DOHH2 (cell line): Measurements from ENCODE around the gene PCDHGA7.

Experiments used
- H3F3A ChIP-seq: fragments of 200-600 bp; sonication (generic), shearing (Covaris generic); 2 replicates; pipeline ENCODE4 v1.6.0; 2016; ENCODE audit warnings: antibody characterized with exemption, mild to moderate bottlenecking; ENCODE audit not compliant: control insufficient read depth, insufficient read depth
- H3K27ac ChIP-seq: fragments of 200-600 bp; sonication (generic); 2 replicates; pipeline ENCODE4 v1.5.1; 2014; ENCODE audit warnings: low read depth, mild to moderate bottlenecking, low read length, moderate library complexity
- H3K27me3 ChIP-seq: fragments of 200-600 bp; sonication (generic); 2 replicates; pipeline ENCODE4 v1.6.1; 2014; ENCODE audit warnings: mild to moderate bottlenecking, low read length, mixed read lengths; ENCODE audit not compliant: control insufficient read depth
- H3K36me3 ChIP-seq: fragments of 200-600 bp; sonication (generic); 2 replicates; pipeline ENCODE4 v1.6.1; 2014; ENCODE audit warnings: mild to moderate bottlenecking, low read length, moderate library complexity, mixed read lengths; ENCODE audit not compliant: control insufficient read depth
- H3K4me1 ChIP-seq: fragments of 200-600 bp; sonication (generic); 2 replicates; pipeline ENCODE4 v1.6.1; 2014; ENCODE audit warnings: mild to moderate bottlenecking, low read length, mixed read lengths; ENCODE audit not compliant: control insufficient read depth
- H3K4me2 ChIP-seq: fragments of 200-600 bp; sonication (generic); 2 replicates; pipeline ENCODE4 v1.6.0; 2014; ENCODE audit warnings: mild to moderate bottlenecking, low read length, moderate library complexity
- H3K4me3 ChIP-seq: fragments of 200-600 bp; sonication (generic); 2 replicates; pipeline ENCODE4 v1.5.1; 2014; ENCODE audit warnings: mild to moderate bottlenecking, low read length, mixed read lengths
- H3K79me2 ChIP-seq: fragments of 200-600 bp; sonication (generic); 2 replicates; pipeline ENCODE4 v1.6.1; 2014; ENCODE audit warnings: mild to moderate bottlenecking, low read length, mixed read lengths; ENCODE audit not compliant: control insufficient read depth
- H3K9me2 ChIP-seq: fragments of 200-600 bp; sonication (generic); replicated peaks from 2 replicates; pipeline ENCODE4 v1.6.1; 2014; ENCODE audit warnings: mild to moderate bottlenecking, low read length, mixed read lengths; ENCODE audit not compliant: control insufficient read depth
- H3K9me3 ChIP-seq: fragments of 200-600 bp; sonication (generic); 2 replicates; pipeline ENCODE4 v1.6.1; 2014; ENCODE audit warnings: antibody characterized with exemption, low read length, mixed read lengths; ENCODE audit not compliant: control insufficient read depth, insufficient read depth
- H4K20me1 ChIP-seq: fragments of 200-600 bp; sonication (generic); 2 replicates; pipeline ENCODE4 v1.6.0; 2014; ENCODE audit warnings: low read depth, mild to moderate bottlenecking, antibody characterized with exemption, low read length, moderate library complexity; ENCODE audit not compliant: control insufficient read depth, insufficient read depth
- EZH2phosphoT487 ChIP-seq: fragments of 200-600 bp; sonication (generic); IDR thresholded peaks from 2 replicates; pipeline ENCODE4 v1.6.1; 2017; ENCODE audit warnings: borderline replicate concordance, mild to moderate bottlenecking, antibody characterized with exemption, low read length, moderate library complexity, mixed read lengths
- TF ChIP-seq, protein P1 (sequence below): fragments of 200-600 bp; sonication (generic); IDR thresholded peaks from one replicate; pipeline ENCODE4 v1.5.1; 2014; ENCODE audit warnings: antibody characterized with exemption, mild to moderate bottlenecking, low read depth, low read length; ENCODE audit not compliant: poor library complexity, severe bottlenecking

The PCDHGA7 gene

DNA sequence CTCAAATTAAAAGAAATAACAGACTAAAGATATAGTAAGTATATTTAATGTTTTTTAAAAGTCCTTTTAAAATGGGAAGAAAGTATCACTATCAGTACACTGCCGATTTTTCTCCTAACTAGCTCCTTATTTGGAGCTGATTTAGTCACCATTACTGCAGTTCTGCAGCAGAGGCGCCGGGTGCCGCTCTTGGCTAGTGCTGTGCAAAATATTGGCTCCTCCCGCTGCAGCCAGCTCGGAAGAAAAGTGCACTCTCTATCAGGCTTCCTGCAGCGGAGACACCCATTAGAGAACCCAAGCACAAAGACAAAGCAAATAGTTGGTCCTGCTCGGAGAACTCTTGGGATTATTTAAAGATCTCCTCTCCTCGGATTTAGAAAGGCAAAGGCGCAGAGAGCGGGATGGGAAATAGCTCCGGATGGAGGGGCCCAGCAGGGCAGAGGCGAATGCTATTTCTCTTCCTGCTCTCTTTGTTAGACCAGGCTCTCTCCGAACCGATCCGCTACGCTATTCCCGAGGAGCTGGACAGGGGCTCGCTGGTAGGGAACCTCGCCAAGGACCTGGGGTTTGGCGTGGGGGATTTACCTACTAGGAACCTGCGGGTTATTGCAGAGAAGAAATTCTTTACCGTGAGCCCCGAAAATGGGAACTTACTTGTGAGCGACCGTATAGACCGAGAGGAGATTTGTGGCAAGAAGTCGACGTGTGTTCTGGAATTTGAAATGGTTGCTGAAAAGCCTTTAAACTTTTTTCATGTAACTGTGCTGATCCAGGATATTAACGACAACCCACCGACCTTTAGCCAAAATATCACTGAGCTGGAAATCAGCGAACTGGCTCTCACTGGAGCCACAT lies 12.3 kb upstream of the PCDHGA7 start, which contains the start of gene PCDHGB3:
Gene PCDHGB3, plus strand, starts transcription at position 249 of the 855 bp plus-strand sequence. Its CDS starts 153 bp downstream, at position 402.
- Histone ChIP-seq H3K79me2 (peaks cover 37% of the 10 kb centered on the region), H3K36me3 (peaks cover 64% of the 10 kb centered on the region), H3K9me2 (no peaks in the 10 kb centered on the region), H3K4me2 (peak within 1 kb of the TSS; percentile 64), H3F3A (0 out of 2 replicates have a peak, but pooled peaks cover 3% of the 10 kb centered on the region), H3K4me3 (peak within 1 kb of the TSS; percentile 73), H3K4me1 (peaks cover 17% of the 10 kb centered on the region), H3K27me3 (no peaks in the 10 kb centered on the region), H3K27ac (no peak within 1 kb of the TSS; the same call in 1 of the 2 replicates), H4K20me1 (no peaks in the 10 kb centered on the region), H3K9me3 (peaks cover 59% of the 10 kb centered on the region)
- TF ChIP-seq, protein P1, sequence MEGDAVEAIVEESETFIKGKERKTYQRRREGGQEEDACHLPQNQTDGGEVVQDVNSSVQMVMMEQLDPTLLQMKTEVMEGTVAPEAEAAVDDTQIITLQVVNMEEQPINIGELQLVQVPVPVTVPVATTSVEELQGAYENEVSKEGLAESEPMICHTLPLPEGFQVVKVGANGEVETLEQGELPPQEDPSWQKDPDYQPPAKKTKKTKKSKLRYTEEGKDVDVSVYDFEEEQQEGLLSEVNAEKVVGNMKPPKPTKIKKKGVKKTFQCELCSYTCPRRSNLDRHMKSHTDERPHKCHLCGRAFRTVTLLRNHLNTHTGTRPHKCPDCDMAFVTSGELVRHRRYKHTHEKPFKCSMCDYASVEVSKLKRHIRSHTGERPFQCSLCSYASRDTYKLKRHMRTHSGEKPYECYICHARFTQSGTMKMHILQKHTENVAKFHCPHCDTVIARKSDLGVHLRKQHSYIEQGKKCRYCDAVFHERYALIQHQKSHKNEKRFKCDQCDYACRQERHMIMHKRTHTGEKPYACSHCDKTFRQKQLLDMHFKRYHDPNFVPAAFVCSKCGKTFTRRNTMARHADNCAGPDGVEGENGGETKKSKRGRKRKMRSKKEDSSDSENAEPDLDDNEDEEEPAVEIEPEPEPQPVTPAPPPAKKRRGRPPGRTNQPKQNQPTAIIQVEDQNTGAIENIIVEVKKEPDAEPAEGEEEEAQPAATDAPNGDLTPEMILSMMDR, result peak; percentile 72
- TF ChIP-seq EZH2phosphoT487, result no peak

DNA sequence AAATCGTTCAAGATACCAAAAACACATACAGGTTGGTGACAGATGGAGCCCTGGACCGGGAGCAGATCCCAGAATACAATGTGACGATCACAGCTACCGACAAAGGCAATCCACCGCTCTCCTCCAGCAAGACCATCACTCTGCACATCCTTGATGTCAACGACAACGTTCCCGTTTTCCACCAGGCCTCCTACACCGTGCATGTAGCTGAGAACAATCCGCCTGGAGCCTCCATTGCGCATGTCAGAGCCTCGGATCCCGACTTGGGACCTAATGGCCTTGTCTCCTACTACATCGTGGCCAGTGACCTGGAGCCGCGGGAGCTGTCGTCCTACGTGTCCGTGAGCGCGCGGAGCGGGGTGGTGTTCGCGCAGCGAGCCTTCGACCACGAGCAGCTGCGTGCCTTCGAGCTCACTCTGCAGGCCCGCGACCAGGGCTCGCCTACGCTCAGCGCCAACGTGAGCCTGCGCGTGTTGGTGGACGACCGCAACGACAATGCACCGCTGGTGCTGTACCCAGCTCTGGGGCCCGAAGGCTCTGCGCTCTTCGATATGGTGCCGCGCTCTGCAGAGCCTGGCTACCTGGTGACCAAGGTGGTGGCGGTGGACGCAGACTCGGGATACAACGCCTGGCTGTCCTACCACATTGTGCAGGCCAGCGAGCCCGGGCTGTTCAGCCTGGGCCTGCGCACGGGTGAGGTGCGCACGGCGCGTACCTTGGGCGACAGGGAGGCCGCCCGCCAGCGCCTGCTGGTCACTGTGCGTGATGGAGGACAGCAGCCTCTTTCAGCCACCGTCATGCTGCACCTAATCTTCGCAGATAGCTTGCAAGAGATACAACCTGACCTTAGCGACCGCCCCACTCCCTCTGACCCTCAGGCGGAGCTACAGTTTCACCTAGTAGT lies 10.7 kb upstream of the PCDHGA7 start:
- Histone ChIP-seq H3K27me3 (no peaks in the 10 kb centered on the region), H3F3A (0 out of 2 replicates have a peak, but pooled peaks cover 3% of the 10 kb centered on the region), H3K9me2 (no peaks in the 10 kb centered on the region), H3K4me3 (no peak overlapping the region), H4K20me1 (no peaks in the 10 kb centered on the region), H3K4me1 (peaks cover 17% of the 10 kb centered on the region), H3K4me2 (no peak overlapping the region), H3K79me2 (peaks cover 31% of the 10 kb centered on the region), H3K27ac (no peak overlapping the region), H3K9me3 (peaks cover 55% of the 10 kb centered on the region), H3K36me3 (peaks cover 53% of the 10 kb centered on the region)
- TF ChIP-seq, protein P1, result no peak
- TF ChIP-seq EZH2phosphoT487, result no peak

GRCh38 chr5:141373673-141374317 lies 8.7 kb upstream of the PCDHGA7 start, which contains the start of gene PCDHGA6:
Gene PCDHGA6 (plus strand): TSS chr5:141373891. CDS start chr5:141374084, 193 bp downstream.
- no peaks in the 10 kb centered on the region for H3K9me2 ChIP-seq
- no peaks in the 10 kb centered on the region for H4K20me1 ChIP-seq
- TF ChIP-seq, protein P1, result no peak
- TF ChIP-seq EZH2phosphoT487, result no peak
- H3K27ac ChIP-seq, result no peak within 1 kb of the TSS
- H3K79me2 ChIP-seq, result peaks cover 31% of the 10 kb centered on the region
- peaks cover 60% of the 10 kb centered on the region for H3K9me3 ChIP-seq
- peaks cover 62% of the 10 kb centered on the region for H3K36me3 ChIP-seq
- no peaks in the 10 kb centered on the region for H3K27me3 ChIP-seq
- H3K4me1 ChIP-seq, result peaks cover 16% of the 10 kb centered on the region
- no peaks in the 10 kb centered on the region for H3F3A ChIP-seq
- no peak within 1 kb of the TSS for H3K4me2 ChIP-seq
- no peak within 1 kb of the TSS for H3K4me3 ChIP-seq
